IMR-90 (cell line): ENCODE measurements around the gene CNOT3.
A peak's percentile ranks its signal among the peaks of the same experiment; 100 is the strongest.

Source experiments
- CEBPB ChIP-seq: IDR thresholded peaks from 2 replicates; pipeline ENCODE4 v1.6.1; 2012; ENCODE audit warnings: low read depth, low read length, improper control_type of control experiment
- FOS ChIP-seq: fragments of 150-350 bp; IDR thresholded peaks from 2 replicates; pipeline ENCODE4 v1.6.1; 2016; ENCODE audit warnings: low read depth, low read length
- MAFK ChIP-seq: IDR thresholded peaks from 2 replicates; pipeline ENCODE4 v1.6.1; 2012; ENCODE audit warnings: low read depth, low read length, improper control_type of control experiment
- MXI1 ChIP-seq: IDR thresholded peaks from 2 replicates; pipeline ENCODE4 v1.6.1; 2012; ENCODE audit warnings: low read depth, mild to moderate bottlenecking, low read length, moderate library complexity, borderline replicate concordance
- POLR2A ChIP-seq: IDR thresholded peaks from 2 replicates; pipeline ENCODE4 v1.6.1; 2012; ENCODE audit warnings: mild to moderate bottlenecking, low read depth, low read length
- RAD21 ChIP-seq: IDR thresholded peaks from 2 replicates; pipeline ENCODE4 v1.6.1; 2012; ENCODE audit warnings: low read length, improper control_type of control experiment
- RCOR1 ChIP-seq: IDR thresholded peaks from 2 replicates; pipeline ENCODE4 v1.6.1; 2012; ENCODE audit warnings: mild to moderate bottlenecking, low read length, improper control_type of control experiment; ENCODE audit not compliant: insufficient replicate concordance
- SMC3 ChIP-seq: fragments of 150-350 bp; IDR thresholded peaks from 2 replicates; pipeline ENCODE4 v1.6.1; 2016; ENCODE audit warnings: low read depth, mild to moderate bottlenecking, antibody characterized with exemption, low read length, moderate library complexity
- TF ChIP-seq, protein P1 (sequence below): conservative IDR thresholded peaks from 2 replicates; pipeline ENCODE4 v1.5.1; 2012; ENCODE audit warnings: mild to moderate bottlenecking, low read depth, low read length, improper control_type of control experiment
- TF ChIP-seq, protein P2 (sequence below): fragments of 150-350 bp; IDR thresholded peaks from 2 replicates; pipeline ENCODE4 v1.6.1; 2017; ENCODE audit warnings: mild to moderate bottlenecking, antibody characterized with exemption, low read length, low read depth

DNA sequence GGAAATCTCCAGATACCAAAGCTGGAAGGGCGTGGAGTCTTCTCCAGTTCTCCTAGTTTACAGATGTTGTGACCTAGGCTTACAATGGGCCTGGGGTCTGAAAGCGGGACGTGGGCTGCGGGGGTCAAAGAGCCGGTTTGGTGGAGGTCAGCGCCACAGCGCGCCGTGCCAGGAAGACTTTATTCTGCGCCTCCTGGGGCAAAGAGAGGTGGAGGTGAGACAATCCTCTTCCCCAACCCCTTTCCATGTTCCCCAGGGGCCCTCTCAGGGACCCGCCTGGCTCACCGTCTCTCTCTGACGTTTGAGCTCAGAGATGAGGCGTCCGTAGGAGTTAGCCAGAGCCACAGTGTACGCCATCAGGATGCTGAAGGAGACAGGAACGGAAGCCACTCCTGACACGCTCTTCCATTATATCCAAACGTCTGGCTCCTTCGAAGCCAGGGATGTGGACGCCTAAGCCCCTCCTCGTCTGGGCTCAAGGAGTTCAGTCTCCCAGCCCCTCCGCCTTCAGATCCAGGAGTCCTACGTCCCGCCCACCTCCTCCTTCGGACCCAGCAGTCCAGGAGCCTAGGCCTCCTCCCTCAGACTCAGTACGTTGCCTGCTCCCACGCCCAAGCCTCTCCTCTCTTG, 22.7 kb downstream of the CNOT3 start:
- TF ChIP-seq CEBPB: no peak
- TF ChIP-seq SMC3: peak; percentile 3; the same call in 1 of the 2 replicates
- TF ChIP-seq, protein P1, sequence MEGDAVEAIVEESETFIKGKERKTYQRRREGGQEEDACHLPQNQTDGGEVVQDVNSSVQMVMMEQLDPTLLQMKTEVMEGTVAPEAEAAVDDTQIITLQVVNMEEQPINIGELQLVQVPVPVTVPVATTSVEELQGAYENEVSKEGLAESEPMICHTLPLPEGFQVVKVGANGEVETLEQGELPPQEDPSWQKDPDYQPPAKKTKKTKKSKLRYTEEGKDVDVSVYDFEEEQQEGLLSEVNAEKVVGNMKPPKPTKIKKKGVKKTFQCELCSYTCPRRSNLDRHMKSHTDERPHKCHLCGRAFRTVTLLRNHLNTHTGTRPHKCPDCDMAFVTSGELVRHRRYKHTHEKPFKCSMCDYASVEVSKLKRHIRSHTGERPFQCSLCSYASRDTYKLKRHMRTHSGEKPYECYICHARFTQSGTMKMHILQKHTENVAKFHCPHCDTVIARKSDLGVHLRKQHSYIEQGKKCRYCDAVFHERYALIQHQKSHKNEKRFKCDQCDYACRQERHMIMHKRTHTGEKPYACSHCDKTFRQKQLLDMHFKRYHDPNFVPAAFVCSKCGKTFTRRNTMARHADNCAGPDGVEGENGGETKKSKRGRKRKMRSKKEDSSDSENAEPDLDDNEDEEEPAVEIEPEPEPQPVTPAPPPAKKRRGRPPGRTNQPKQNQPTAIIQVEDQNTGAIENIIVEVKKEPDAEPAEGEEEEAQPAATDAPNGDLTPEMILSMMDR: no peak
- TF ChIP-seq POLR2A: no peak
- TF ChIP-seq RCOR1: no peak
- TF ChIP-seq, protein P2, sequence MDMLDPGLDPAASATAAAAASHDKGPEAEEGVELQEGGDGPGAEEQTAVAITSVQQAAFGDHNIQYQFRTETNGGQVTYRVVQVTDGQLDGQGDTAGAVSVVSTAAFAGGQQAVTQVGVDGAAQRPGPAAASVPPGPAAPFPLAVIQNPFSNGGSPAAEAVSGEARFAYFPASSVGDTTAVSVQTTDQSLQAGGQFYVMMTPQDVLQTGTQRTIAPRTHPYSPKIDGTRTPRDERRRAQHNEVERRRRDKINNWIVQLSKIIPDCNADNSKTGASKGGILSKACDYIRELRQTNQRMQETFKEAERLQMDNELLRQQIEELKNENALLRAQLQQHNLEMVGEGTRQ: no peak
- no peak for TF ChIP-seq RAD21
- TF ChIP-seq MAFK: no peak
- no peak for TF ChIP-seq MXI1
- no peak for TF ChIP-seq FOS
